ENCODE results near the gene AGT. TPM values are rescaled to one million over a fixed set of nuclear protein-coding genes. Genes with fewer than 3 reads are reported as not detected.

The AGT gene
- polyA plus RNA-seq, 2 of the 4 experiments (the other 2 are of a cell fraction), result 0.06 to 0.18 TPM

DNA sequence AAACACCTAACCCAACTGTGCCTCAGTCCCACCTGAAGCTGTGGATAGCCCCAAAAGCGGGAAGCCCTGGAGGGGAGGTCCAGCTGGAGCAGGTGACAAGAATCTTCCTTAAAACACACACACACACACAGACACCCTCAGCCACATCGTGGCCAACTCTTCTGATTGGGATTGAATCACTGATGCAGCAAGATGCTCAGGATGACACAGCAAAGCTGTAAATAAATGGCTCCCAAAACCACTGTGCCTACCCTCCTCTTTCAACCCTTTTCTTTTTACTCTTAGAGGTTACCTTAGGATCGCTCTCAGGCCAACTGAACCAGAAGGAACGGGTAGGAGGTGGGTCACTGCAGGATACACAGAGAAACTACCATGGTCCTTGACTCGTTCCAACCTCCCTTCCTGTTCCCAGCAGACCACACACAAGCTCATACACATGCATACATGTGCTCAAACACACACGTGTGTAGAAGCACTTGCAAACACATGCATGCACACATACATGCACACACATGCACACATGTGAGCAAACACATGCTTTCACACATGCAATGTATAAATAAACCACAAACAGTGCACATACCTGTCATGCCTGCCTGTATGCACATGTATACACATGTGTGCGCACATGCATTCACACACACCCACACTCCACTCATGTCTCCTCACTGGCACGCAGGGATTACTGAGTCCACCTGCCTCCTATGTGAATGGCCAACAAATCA lies 47.7 kb upstream of the AGT start:
- POLR2A ChIA-PET, result no interaction called here

DNA sequence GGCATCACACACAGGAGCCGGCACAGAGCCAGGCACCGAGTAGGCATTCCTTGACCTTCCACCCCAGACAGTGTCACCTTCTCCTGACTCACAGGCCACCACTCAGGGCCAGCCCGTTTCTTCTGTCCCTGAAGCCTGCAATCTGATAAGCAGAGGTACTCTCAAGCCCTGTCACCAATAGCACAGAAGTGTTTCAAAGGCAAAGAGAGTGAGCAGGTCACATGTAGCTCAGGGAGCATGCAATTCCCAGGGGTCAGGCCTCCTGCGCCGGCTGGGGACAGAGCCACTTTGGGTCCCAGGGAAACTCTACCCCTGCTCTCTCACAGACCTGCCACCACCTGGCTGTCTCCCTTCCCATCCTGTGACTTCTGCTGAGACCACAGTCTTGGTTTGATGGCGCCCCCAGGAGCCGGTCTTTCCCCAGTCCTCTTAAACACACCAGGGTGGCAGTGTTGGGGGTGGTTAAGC lies 46.5 kb upstream of the AGT start:
- Histone ChIP-seq H3K9me3 (no peaks in the 10 kb centered on the region; the same call in 2 of the 3 replicates), H3K4me1 (no peaks in the 10 kb centered on the region), H3K27ac (no peak overlapping the region), H3K4me3 (no peak overlapping the region), H3K4me2 (no peak overlapping the region)
- ATAC-seq (no peak), FAIRE-seq (no peak), DNase-seq (ENCODE audit: low read depth in 1 of 2, low spot score in 1 of 2) (no peak)
- POLR2A ChIA-PET, result no interaction called here
- TF ChIP-seq RCOR1 (IDR thresholded peaks at IDR 0.05; ENCODE audit: low read depth, low read length) (no peak), MYC (IDR thresholded peaks at IDR 0.05; ENCODE audit: borderline replicate concordance, low read length) (no peak), POLR2AphosphoS2 (conservative IDR thresholded peaks at IDR 0.05; ENCODE audit: low read length) (no peak), MAX (IDR thresholded peaks at IDR 0.05) (no peak), MAZ (IDR thresholded peaks at IDR 0.05; ENCODE audit: borderline replicate concordance, low read depth, low read length) (no peak), RAD21 (conservative IDR thresholded peaks at IDR 0.05 in 1 of 2, IDR thresholded peaks at IDR 0.05 in 1 of 2) (no peak), FOSL2 (IDR thresholded peaks at IDR 0.05) (no peak), FOSL2 (CRISPR knock-in tag; IDR thresholded peaks at IDR 0.05) (no peak), TFCP2L1 (CRISPR knock-in tag; IDR thresholded peaks at IDR 0.05) (no peak)
- TF ChIP-seq, protein P1, sequence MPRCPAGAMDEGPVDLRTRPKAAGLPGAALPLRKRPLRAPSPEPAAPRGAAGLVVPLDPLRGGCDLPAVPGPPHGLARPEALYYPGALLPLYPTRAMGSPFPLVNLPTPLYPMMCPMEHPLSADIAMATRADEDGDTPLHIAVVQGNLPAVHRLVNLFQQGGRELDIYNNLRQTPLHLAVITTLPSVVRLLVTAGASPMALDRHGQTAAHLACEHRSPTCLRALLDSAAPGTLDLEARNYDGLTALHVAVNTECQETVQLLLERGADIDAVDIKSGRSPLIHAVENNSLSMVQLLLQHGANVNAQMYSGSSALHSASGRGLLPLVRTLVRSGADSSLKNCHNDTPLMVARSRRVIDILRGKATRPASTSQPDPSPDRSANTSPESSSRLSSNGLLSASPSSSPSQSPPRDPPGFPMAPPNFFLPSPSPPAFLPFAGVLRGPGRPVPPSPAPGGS (IDR thresholded peaks at IDR 0.05), result no peak
- WGBS (ENCODE audit: missing lambda C conversion rate), result 72% methylated on average over 7 of the region's 7 CpGs
- CTCF ChIA-PET, result interaction anchor here (1.3 kb wide), 1 partner anchor 10 kb away, joined by 3 read pairs; no protein-coding TSS in a partner anchor

More for the DNA sequence above, 47.7 kb upstream of the AGT start:
- CTCF ChIA-PET, result interaction anchor here (0.9 to 1.7 kb wide), 3 partner anchors 8 to 37 kb away, joined by 3 to 8 read pairs (median 4); no protein-coding TSS in a partner anchor
- DNase-seq (ENCODE audit: low read depth in 1 of 2, low spot score in 1 of 2) (no peak), ATAC-seq (no peak), FAIRE-seq (no peak)
- no peak overlapping the region for H3K27ac ChIP-seq
- no peaks in the 10 kb centered on the region; the same call in 2 of the 3 replicates for H3K9me3 ChIP-seq
- H3K4me3 ChIP-seq, result no peak overlapping the region
- H3K4me2 ChIP-seq, result no peak overlapping the region
- 52% methylated on average over 8 of the region's 8 CpGs for WGBS (ENCODE audit: missing lambda C conversion rate)
- H3K4me1 ChIP-seq, result no peaks in the 10 kb centered on the region
- TF ChIP-seq MAFK (IDR thresholded peaks at IDR 0.05; ENCODE audit: partially characterized antibody) (no peak), JUN (IDR thresholded peaks at IDR 0.05) (no peak), HOXB5 (CRISPR knock-in tag; IDR thresholded peaks at IDR 0.05) (no peak)
- TF ChIP-seq, protein P2, sequence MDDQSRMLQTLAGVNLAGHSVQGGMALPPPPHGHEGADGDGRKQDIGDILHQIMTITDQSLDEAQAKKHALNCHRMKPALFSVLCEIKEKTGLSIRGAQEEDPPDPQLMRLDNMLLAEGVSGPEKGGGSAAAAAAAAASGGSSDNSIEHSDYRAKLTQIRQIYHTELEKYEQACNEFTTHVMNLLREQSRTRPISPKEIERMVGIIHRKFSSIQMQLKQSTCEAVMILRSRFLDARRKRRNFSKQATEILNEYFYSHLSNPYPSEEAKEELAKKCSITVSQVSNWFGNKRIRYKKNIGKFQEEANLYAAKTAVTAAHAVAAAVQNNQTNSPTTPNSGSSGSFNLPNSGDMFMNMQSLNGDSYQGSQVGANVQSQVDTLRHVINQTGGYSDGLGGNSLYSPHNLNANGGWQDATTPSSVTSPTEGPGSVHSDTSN (IDR thresholded peaks at IDR 0.05), result no peak
- TF ChIP-seq, protein P3, sequence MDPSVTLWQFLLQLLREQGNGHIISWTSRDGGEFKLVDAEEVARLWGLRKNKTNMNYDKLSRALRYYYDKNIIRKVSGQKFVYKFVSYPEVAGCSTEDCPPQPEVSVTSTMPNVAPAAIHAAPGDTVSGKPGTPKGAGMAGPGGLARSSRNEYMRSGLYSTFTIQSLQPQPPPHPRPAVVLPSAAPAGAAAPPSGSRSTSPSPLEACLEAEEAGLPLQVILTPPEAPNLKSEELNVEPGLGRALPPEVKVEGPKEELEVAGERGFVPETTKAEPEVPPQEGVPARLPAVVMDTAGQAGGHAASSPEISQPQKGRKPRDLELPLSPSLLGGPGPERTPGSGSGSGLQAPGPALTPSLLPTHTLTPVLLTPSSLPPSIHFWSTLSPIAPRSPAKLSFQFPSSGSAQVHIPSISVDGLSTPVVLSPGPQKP (IDR thresholded peaks at IDR 0.05; ENCODE audit: low read depth, low read length), result no peak

DNA sequence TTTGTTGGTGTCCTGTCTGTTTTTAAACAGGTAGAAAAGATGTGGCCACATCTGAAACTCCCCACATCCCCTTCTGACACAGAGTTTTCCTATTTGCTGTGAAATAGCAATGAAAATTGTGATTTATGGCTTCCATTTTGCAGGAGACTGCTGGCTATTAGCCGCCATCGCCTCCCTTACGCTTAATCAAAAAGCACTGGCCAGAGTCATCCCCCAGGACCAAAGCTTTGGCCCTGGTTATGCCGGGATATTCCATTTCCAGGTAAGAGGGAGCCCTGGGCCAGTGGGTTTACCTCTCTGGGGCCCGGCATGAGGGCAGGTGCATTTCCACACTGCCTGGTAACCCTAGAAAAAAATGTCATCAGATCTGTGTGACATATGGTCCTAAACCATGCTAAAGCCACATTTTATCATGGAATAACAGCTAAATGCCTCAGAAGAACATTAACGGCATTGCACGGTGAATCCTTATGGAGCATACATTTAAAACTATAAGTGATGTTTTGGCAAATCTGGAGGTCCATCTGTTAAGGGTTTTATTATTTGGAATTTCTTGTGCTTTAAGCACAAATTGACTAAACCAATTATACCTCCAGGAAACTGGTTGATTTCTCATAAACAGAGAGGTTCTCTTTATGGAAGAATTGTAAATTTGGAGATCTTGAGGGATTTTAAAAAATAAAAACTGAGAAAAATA lies 45.6 kb upstream of the AGT start:
- H3K4me1 ChIP-seq, result no peaks in the 10 kb centered on the region

More for the DNA sequence above, 45.6 kb upstream of the AGT start:
- CTCF ChIA-PET, result interaction anchor here (1.3 kb wide), 1 partner anchor 9 kb away, joined by 3 read pairs; no protein-coding TSS in a partner anchor
- Histone ChIP-seq H3K4me3 (no peak overlapping the region), H3K4me2 (no peak overlapping the region), H3K9me3 (no peaks in the 10 kb centered on the region; the same call in 2 of the 3 replicates), H3K27ac (no peak overlapping the region)
- no peak for FAIRE-seq
- ATAC-seq, result no peak
- WGBS (ENCODE audit: missing lambda C conversion rate), result 72% methylated on average over 7 of the region's 7 CpGs
- no peak for DNase-seq (ENCODE audit: low read depth in 1 of 2, low spot score in 1 of 2)
- POLR2A ChIA-PET, result no interaction called here
- TF ChIP-seq FOSL2 (IDR thresholded peaks at IDR 0.05), result no peak
- no peak for TF ChIP-seq FOSL2 (CRISPR knock-in tag; IDR thresholded peaks at IDR 0.05)
- TF ChIP-seq MAZ (IDR thresholded peaks at IDR 0.05; ENCODE audit: borderline replicate concordance, low read depth, low read length), result no peak
- TF ChIP-seq, protein P4, sequence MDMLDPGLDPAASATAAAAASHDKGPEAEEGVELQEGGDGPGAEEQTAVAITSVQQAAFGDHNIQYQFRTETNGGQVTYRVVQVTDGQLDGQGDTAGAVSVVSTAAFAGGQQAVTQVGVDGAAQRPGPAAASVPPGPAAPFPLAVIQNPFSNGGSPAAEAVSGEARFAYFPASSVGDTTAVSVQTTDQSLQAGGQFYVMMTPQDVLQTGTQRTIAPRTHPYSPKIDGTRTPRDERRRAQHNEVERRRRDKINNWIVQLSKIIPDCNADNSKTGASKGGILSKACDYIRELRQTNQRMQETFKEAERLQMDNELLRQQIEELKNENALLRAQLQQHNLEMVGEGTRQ (IDR thresholded peaks at IDR 0.05), result no peak
- no peak for TF ChIP-seq E2F6 (IDR thresholded peaks at IDR 0.05; ENCODE audit: borderline replicate concordance, low read depth)
- no peak for TF ChIP-seq RARB (CRISPR knock-in tag; IDR thresholded peaks at IDR 0.05)
- TF ChIP-seq, protein P1 (IDR thresholded peaks at IDR 0.05), result no peak
- TF ChIP-seq EP300 (IDR thresholded peaks at IDR 0.05), result no peak
- TF ChIP-seq TFCP2L1 (CRISPR knock-in tag; IDR thresholded peaks at IDR 0.05), result no peak
- no peak for TF ChIP-seq HOXB5 (CRISPR knock-in tag; IDR thresholded peaks at IDR 0.05)

All from A549 (cell line).